HCEC 1CT (cell line): ENCODE data around the gene TSEN34.

Experiments
- DNase-seq: peaks from one replicate; pipeline ENCODE4 v3.0.0-alpha.2; 2017

TSEN34 gene

DNA sequence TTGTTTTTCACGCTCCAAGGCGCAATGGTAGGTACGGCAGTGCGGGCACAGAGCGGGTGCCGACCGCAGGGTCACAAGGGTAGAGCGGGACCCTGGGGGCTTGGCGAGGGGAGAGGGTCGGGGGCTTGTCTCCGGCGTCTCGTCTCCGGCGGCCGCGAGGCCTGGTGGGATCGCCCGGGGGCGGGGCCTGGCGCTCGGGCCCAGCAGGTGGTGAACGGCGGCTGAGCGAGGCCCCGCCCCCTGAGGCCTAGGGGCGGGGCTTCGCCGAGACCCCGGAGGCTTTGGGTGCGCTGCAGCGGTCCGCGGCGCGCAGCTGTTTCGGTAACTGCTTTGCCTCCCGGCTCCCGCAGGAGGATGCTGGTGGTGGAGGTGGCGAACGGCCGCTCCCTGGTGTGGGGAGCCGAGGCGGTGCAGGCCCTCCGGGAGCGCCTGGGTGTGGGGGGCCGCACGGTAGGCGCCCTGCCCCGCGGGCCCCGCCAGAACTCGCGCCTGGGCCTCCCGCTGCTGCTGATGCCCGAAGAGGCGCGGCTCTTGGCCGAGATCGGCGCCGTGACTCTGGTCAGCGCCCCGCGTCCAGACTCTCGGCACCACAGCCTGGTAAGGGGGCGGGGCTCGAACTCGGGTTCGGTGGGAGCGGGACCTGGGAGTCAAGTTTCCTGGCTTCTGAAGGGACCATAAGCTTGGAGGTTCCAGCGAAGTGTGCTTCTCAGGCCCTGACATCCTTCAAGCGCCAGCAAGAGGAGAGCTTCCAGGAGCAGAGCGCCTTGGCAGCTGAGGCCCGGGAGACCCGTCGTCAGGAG lies at the start of gene TSEN34:
TSS of gene TSEN34 (plus strand) at position 298 of the 800 bp plus-strand sequence. CDS start at position 355, 57 bp downstream.
- peak; percentile 73 for DNase-seq

- DNase-seq = peak; percentile 9
Observed at GRCh38 chr19:54141356-54141755, 49.8 kb upstream of the TSEN34 start.

GRCh38 chr19:54142166-54142780 lies 48.8 kb upstream of the TSEN34 start:
- no peak for DNase-seq

DNA sequence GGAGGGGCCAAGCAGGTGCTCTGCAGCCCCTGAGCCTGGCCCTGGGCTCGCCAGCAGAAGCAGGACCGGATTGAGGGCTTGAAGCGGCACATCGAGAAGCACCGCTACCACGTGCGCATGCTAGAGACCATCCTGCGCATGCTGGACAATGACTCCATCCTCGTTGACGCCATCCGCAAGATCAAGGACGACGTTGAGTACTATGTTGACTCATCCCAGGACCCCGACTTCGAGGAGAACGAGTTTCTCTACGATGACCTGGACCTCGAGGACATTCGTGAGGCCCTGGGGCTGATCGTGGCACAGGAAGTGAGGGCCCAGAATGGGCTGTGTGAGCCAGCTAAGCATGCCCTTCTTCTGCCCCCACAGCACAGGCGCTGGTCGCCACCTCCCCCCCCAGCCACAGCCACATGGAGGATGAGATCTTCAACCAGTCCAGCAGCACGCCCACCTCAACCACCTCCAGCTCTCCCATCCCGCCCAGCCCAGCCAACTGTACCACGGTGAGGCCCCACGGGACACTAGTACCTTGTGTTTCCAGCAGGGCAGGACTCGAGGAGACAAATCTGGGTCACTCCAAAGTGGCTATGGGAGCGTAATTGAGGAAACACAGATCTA lies 45.5 kb upstream of the TSEN34 start:
- no peak for DNase-seq

- DNase-seq = peak; percentile 19
Observed at GRCh38 chr19:54147676-54148075, 43.4 kb upstream of the TSEN34 start.

- DNase-seq = no peak
Observed at GRCh38 chr19:54148158-54148557, 43.0 kb upstream of the TSEN34 start.

DNA sequence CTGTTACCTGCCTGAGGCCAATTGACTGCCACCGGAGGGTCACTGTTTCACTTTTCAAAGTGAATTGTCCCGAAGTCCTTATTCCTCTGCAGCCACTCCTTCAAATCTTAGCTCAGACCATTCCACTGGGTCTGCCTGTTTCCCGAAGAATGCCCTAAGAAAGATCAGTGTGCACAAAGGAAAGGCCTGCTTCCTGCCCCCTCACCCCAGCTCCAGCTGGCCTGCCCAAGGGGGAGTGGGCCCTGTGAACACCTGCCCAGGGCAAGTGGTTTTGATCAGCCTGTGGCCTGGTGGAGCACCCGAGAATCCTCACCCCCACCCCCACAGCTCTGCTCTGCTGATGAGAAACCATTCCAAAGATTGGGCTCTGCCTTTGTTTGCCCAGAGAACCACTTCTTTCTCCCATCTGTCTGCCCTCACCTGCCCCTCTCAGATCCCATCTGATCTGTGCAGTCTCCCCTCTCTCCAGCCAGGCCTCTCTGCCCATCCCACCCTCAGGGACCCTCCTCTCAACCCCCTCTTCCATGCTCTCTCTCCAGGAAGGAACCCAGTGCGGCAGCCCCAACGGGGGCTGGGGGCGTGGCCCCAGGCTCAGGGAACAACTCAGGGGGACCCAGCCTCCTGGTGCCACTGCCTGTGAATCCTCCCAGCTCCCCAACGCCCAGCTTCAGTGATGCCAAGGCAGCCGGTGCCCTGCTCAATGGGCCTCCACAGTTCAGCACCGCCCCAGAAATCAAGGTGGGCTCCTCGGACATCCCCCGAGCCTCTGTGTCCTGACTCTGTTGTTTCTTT lies 41.9 kb upstream of the TSEN34 start:
- DNase-seq = no peak

GRCh38 chr19:54151362-54152035 lies 39.6 kb upstream of the TSEN34 start:
- DNase-seq = no peak

- DNase-seq = no peak
Observed at GRCh38 chr19:54152267-54152666, 38.8 kb upstream of the TSEN34 start.

GRCh38 chr19:54152878-54153524 lies 38.1 kb upstream of the TSEN34 start:
- no peak for DNase-seq

DNA sequence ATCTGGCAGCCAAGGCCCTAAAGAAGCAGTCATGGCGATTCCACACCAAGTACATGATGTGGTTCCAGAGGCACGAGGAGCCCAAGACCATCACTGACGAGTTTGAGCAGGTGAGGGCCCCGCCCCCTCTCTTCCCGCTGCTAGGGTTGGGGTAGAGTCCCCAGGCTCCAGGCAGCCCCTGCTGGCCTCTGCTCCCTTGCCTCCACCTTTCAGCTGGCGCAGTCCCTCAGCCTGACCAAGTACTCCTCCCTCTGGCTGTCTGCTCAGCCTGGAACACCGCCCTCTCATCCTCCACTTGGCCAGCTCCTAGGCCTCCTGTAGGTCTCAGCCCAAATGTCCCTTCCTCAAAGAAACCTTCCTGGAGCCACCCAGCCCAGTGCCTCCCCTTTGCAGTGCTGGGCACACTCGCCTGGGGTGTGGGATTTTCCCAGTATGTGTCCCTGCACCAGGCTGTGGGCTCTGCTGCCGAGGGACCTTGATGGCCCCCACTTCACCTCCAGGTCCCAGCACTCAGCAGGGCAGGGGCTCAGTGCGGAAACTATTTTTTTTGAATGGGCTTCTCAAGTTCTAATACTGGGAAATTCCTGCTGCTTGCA lies 37.3 kb upstream of the TSEN34 start:
- no peak for DNase-seq

GRCh38 chr19:54154603-54155345 lies 36.3 kb upstream of the TSEN34 start:
- DNase-seq = peak; percentile 50

DNA sequence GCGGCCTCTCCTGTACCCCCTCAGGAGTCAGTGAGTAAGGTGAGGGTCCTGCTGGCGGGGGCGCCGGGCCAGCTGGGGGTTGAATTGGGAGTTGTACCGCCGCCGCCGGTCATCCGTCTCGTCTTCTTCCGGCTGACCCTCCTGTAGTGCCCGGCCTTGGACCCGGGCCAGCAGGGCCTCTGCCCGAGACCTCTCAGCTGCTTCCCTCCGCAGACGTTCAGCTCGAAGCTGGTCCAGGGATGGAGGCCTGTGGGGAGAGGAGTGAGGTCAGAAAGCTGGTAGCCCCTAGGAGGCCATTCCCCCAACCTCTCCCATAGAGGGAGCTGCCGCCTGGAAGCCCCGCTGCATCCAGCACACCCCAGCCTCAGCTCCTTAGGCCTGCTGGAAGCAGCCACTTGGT lies 35.4 kb upstream of the TSEN34 start:
- DNase-seq = no peak

DNA sequence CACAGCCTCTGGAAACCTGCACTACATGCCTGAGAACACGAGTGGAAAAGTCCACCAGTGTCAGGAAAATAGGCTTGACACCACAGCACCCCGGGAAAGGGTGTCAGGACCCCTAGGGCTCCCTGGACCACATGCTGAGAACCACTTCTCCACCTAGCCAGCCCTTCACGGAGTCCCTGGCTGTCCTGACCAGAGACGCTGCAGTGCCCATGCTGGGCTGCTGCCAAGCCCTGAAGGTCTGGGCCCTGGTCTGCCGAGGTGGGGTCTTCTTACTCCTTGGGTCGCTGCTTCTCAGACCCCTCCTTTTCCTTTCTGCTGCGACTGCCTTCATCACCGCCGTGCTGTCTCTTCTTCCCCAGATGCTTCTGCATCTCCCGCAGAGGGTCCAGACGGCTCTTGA lies 34.6 kb upstream of the TSEN34 start:
- DNase-seq = no peak

DNA sequence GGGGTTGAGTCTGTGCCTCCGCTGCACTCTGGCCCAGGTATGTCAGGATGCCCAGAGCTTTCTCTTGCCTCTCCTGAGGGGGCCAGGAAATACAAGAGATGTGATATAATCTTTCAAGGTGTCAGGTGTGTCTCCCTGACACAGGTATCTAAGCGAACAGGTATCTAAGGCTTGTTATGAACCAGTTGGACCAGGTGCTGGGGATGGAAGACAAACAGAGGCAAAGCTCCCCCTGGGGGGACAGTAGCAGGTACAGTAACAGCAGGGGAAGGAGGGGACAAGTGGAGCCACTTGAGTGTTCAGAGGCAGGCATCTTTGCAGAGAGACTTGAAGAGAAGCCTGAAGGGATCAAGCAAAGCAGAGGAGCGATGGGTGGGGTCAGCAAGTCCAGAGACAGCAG lies 34.2 kb upstream of the TSEN34 start:
- DNase-seq = no peak

- DNase-seq = no peak
Observed at GRCh38 chr19:54158812-54159351, 32.2 kb upstream of the TSEN34 start.

GRCh38 chr19:54159352-54160181 lies 31.5 kb upstream of the TSEN34 start, which contains the start of gene LENG1:
LENG1 (minus strand) TSS chr19:54159721; CDS start chr19:54159695, 26 bp downstream.
- DNase-seq = peak; percentile 100

DNA sequence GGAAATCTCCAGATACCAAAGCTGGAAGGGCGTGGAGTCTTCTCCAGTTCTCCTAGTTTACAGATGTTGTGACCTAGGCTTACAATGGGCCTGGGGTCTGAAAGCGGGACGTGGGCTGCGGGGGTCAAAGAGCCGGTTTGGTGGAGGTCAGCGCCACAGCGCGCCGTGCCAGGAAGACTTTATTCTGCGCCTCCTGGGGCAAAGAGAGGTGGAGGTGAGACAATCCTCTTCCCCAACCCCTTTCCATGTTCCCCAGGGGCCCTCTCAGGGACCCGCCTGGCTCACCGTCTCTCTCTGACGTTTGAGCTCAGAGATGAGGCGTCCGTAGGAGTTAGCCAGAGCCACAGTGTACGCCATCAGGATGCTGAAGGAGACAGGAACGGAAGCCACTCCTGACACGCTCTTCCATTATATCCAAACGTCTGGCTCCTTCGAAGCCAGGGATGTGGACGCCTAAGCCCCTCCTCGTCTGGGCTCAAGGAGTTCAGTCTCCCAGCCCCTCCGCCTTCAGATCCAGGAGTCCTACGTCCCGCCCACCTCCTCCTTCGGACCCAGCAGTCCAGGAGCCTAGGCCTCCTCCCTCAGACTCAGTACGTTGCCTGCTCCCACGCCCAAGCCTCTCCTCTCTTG lies 30.8 kb upstream of the TSEN34 start:
- no peak for DNase-seq

- no peak for DNase-seq
Observed at GRCh38 chr19:54160854-54161253, 30.3 kb upstream of the TSEN34 start.
